ENCODE results near the gene DLGAP1.

The DLGAP1 gene

DNA sequence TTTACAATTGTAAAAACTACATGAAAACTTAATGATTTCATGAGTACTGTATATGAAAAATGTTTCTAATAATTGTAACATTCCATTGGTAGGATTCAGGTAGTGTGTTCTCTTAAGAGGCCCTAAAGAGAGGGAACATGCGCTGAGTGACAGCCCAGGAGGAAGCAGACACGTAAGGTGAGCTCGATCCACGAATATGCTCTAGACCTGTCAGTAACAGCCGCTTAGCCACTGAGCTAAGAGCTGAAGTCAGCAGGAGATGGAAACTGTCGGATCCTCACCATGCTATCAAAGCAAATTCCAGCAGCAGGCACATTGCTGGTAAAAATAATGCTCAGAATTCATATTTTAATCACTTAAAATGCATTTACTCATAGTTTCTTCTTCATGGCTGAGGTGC lies 658.7 kb downstream of the DLGAP1 start:
- Histone ChIP-seq H4K20me1 (ENCODE audit: insufficient read depth, low read length) (no peaks in the 10 kb centered on the region), H3K79me2 (ENCODE audit: low read length) (no peaks in the 10 kb centered on the region), H3K4me1 (ENCODE audit: low read length) (no peaks in the 10 kb centered on the region), H3K27me3 (ENCODE audit: low read depth, low read length) (no peaks in the 10 kb centered on the region), H3K27ac (ENCODE audit: low read length) (no peak overlapping the region), H3K4me3 (ENCODE audit: low read length) (no peak overlapping the region), H3K4me2 (ENCODE audit: low read length) (no peak overlapping the region), H3K9ac (ENCODE audit: low read length) (no peak overlapping the region), H3K36me3 (replicated peaks; ENCODE audit: low read depth, low read length) (no peaks in the 10 kb centered on the region), H3K9me3 (ENCODE audit: insufficient read depth, low read length) (no peaks in the 10 kb centered on the region), H2AFZ (ENCODE audit: low read depth, low read length) (no peak overlapping the region)
- TF ChIP-seq EZH2phosphoT487 (IDR thresholded peaks at IDR 0.05; ENCODE audit: low read depth): no peak
- TF ChIP-seq, protein P1, sequence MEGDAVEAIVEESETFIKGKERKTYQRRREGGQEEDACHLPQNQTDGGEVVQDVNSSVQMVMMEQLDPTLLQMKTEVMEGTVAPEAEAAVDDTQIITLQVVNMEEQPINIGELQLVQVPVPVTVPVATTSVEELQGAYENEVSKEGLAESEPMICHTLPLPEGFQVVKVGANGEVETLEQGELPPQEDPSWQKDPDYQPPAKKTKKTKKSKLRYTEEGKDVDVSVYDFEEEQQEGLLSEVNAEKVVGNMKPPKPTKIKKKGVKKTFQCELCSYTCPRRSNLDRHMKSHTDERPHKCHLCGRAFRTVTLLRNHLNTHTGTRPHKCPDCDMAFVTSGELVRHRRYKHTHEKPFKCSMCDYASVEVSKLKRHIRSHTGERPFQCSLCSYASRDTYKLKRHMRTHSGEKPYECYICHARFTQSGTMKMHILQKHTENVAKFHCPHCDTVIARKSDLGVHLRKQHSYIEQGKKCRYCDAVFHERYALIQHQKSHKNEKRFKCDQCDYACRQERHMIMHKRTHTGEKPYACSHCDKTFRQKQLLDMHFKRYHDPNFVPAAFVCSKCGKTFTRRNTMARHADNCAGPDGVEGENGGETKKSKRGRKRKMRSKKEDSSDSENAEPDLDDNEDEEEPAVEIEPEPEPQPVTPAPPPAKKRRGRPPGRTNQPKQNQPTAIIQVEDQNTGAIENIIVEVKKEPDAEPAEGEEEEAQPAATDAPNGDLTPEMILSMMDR (IDR thresholded peaks at IDR 0.05; ENCODE audit: low read depth, low read length): no peak

DNA sequence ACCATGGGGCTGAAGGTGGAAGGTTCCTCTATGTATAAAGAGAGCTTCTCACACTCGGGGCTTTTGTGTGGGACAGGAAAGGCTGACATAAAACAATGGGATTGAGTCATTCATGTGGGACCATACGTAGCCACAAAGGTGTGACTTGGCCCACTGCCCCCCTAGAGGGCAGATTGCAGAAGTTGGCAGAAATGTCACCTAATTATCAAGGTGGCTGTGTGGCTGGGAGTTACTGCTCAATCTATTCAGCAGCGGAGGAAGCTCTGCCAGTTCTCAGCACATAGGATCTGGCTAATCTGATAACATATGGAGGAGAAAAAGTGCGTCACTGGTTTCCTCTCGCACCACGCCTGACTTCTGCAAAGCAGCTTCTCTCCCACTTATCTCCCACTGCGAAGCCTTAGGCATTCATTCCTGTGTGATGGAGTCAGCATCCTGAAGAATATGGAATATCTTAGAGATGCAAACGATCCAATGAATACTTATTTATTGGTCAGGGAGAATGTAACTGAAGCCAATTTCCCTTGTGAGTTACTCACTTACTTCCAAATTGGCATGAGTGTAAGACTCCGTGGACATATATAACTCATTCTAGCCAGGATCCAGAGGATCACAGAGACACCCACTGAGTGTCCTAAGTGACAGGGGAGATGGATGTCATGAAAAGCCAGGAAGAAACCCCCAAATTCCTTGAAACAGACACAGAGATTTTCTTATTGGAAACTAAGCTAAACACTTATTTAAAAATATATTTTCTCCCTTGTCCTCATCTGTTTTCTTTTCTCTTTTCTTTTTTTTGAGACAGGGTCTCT lies 660.4 kb downstream of the DLGAP1 start:
- no peak for TF ChIP-seq EZH2phosphoT487 (IDR thresholded peaks at IDR 0.05; ENCODE audit: low read depth)
- TF ChIP-seq, protein P1 (IDR thresholded peaks at IDR 0.05; ENCODE audit: low read depth, low read length): no peak
- no peak overlapping the region for H3K9ac ChIP-seq (ENCODE audit: low read length)
- H3K4me2 ChIP-seq (ENCODE audit: low read length): no peak overlapping the region
- H3K4me1 ChIP-seq (ENCODE audit: low read length): no peaks in the 10 kb centered on the region
- no peak overlapping the region for H3K4me3 ChIP-seq (ENCODE audit: low read length)
- no peaks in the 10 kb centered on the region for H3K9me3 ChIP-seq (ENCODE audit: insufficient read depth, low read length)
- H3K79me2 ChIP-seq (ENCODE audit: low read length): no peaks in the 10 kb centered on the region
- no peaks in the 10 kb centered on the region for H3K36me3 ChIP-seq (replicated peaks; ENCODE audit: low read depth, low read length)
- H3K27ac ChIP-seq (ENCODE audit: low read length): no peak overlapping the region
- H2AFZ ChIP-seq (ENCODE audit: low read depth, low read length): no peak overlapping the region
- no peaks in the 10 kb centered on the region for H4K20me1 ChIP-seq (ENCODE audit: insufficient read depth, low read length)
- H3K27me3 ChIP-seq (ENCODE audit: low read depth, low read length): no peaks in the 10 kb centered on the region

DNA sequence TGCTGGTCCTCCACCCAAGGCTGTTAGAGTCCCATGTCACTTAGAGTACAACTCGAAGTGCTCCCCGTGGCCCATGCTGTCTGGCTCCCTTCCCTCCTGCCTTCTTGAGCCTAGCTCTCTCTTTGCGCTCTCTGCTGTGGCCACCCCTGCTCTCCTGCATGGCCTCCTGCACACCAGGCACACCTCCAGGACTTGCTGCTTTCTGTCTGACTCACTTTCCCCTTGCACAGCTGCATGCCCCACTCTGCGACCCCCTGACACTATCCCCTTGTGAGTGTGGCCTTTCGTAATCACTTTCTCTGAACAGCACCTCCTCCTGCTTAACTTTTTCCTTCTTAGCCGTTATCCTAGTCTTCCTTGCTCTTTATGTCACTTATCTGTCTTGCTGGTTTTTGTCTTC lies 661.6 kb downstream of the DLGAP1 start:
- no peaks in the 10 kb centered on the region for H3K79me2 ChIP-seq (ENCODE audit: low read length)
- no peak overlapping the region for H3K9ac ChIP-seq (ENCODE audit: low read length)
- TF ChIP-seq, protein P1 (IDR thresholded peaks at IDR 0.05; ENCODE audit: low read depth, low read length): no peak
- no peak for TF ChIP-seq EZH2phosphoT487 (IDR thresholded peaks at IDR 0.05; ENCODE audit: low read depth)
- H3K4me2 ChIP-seq (ENCODE audit: low read length): no peak overlapping the region
- H3K36me3 ChIP-seq (replicated peaks; ENCODE audit: low read depth, low read length): no peaks in the 10 kb centered on the region
- H2AFZ ChIP-seq (ENCODE audit: low read depth, low read length): no peak overlapping the region
- no peaks in the 10 kb centered on the region for H3K9me3 ChIP-seq (ENCODE audit: insufficient read depth, low read length)
- no peaks in the 10 kb centered on the region for H3K4me1 ChIP-seq (ENCODE audit: low read length)
- no peak overlapping the region for H3K27ac ChIP-seq (ENCODE audit: low read length)
- H3K27me3 ChIP-seq (ENCODE audit: low read depth, low read length): 0 out of 2 replicates have a peak, but pooled peaks cover 3% of the 10 kb centered on the region
- H3K4me3 ChIP-seq (ENCODE audit: low read length): no peak overlapping the region
- no peaks in the 10 kb centered on the region for H4K20me1 ChIP-seq (ENCODE audit: insufficient read depth, low read length)

DNA sequence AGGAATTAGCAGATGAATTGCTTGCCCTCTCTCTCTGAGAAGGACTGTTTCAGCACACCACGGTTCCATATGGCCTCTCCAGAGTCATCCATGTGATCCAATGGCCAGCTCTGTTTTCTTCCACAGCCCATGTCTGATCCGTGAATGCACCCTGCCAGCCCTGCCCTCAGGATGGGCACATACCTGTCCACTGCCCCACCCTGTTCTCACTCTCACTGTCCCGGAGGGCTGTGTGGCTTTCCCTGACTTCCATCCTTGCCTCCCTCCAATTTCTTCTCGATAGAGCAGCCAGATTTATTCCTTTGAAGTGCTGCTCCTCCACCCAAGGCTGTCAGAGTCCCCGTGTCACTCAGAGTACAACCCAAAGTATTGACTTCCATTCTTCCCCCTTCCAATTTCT lies 662.0 kb downstream of the DLGAP1 start:
- Histone ChIP-seq H3K9me3 (ENCODE audit: insufficient read depth, low read length) (no peaks in the 10 kb centered on the region), H3K79me2 (ENCODE audit: low read length) (no peaks in the 10 kb centered on the region), H3K9ac (ENCODE audit: low read length) (no peak overlapping the region), H3K27ac (ENCODE audit: low read length) (no peak overlapping the region), H3K4me3 (ENCODE audit: low read length) (no peak overlapping the region), H3K36me3 (replicated peaks; ENCODE audit: low read depth, low read length) (no peaks in the 10 kb centered on the region), H3K4me2 (ENCODE audit: low read length) (no peak overlapping the region), H3K27me3 (ENCODE audit: low read depth, low read length) (peaks cover 7% of the 10 kb centered on the region), H2AFZ (ENCODE audit: low read depth, low read length) (no peak overlapping the region), H4K20me1 (ENCODE audit: insufficient read depth, low read length) (no peaks in the 10 kb centered on the region), H3K4me1 (ENCODE audit: low read length) (no peaks in the 10 kb centered on the region)
- no peak for TF ChIP-seq EZH2phosphoT487 (IDR thresholded peaks at IDR 0.05; ENCODE audit: low read depth)
- TF ChIP-seq, protein P1 (IDR thresholded peaks at IDR 0.05; ENCODE audit: low read depth, low read length): no peak
